CD4-positive, alpha-beta T cell treated with Interleukin-6 at 100 ng/mL for 8 hours (primary cell): ENCODE measurements around the gene TMEM45A.
"Not testable (repeated sequence)": the region's sequence is repeated elsewhere in the genome, so short reads cannot be mapped to it uniquely, and the experiment has no call there.

Experiments
- DNase-seq: peaks from one replicate; pipeline ENCODE4 v3.0.0-alpha.2; 2020; ENCODE audit warnings: mixed read lengths, low spot score

The TMEM45A gene

GRCh38 chr3:100575704-100576103 is 83.3 kb downstream of the TMEM45A start:
- DNase-seq = no peak

- no peak for DNase-seq
These were observed 85.1 kb downstream of the TMEM45A start for GRCh38 chr3:100577382-100578008.

- DNase-seq = no peak
These were observed 86.2 kb downstream of the TMEM45A start for GRCh38 chr3:100578646-100579045.

DNA sequence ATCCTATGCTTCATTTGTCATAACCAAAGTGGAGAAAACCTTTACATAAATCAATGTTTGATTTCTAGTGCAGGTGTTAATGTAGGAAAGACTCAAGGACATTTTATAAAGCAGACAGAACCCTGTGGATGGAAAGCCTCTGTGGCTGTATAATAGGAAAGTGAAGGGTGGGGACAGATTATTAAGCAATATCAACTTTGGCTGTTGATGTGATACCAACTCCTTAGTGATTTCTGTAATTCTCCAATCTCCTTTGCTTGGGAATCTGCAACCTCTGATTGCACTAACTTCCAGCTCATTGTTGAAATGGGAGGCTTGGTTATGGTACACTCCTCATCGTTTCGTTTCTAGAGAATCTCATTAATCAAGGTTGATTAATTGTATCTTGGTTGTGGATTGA is 87.7 kb downstream of the TMEM45A start:
- DNase-seq = no peak

DNA sequence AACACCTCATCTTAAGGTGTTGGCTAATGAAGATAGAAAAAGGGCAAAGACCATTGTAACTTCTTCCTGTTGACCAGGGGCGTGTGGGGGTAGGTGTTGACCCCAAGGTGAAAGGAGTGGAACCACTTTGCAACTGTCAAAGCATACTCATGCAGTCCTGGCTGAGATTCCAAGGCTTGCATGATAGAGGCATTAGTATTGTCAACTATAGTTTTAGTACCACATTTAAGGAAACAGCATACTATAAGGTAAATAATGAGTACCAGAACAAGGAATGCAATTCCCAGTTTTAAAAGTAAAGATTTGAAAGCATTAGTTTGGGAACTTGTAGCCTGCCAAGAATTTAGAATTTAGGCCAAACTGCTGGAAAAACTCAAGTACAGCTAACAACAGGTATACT is 89.2 kb downstream of the TMEM45A start:
- no peak for DNase-seq

GRCh38 chr3:100582157-100582556 is 89.7 kb downstream of the TMEM45A start:
- DNase-seq = not testable (repeated sequence)

DNA sequence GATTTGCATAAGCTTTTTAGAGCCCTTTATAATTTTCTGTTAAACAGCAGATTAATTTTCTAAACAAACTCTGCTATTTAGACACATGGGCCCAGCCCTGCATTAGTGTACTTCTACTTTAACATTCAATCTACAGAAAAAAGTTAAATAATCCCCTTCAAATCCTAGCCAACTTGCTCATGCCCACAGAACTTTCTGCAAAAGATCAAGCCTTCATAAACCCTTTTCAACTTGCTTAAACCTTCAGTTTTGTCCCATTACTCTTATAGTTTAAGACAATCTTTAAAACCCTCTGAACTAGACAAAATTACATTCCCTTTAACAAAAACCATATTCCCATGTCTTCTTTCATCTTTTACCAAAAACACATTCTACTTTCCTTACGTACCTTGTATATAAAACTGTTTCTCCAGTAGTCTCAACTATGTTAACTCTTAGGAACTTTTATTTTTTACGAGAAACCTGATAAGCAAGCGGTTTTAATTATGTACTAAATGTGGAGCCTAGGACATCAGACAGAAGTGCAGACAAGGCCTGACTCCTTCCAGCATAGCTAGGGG is 91.8 kb downstream of the TMEM45A start:
- no peak for DNase-seq

GRCh38 chr3:100586832-100587231 is 94.4 kb downstream of the TMEM45A start:
- no peak for DNase-seq

DNA sequence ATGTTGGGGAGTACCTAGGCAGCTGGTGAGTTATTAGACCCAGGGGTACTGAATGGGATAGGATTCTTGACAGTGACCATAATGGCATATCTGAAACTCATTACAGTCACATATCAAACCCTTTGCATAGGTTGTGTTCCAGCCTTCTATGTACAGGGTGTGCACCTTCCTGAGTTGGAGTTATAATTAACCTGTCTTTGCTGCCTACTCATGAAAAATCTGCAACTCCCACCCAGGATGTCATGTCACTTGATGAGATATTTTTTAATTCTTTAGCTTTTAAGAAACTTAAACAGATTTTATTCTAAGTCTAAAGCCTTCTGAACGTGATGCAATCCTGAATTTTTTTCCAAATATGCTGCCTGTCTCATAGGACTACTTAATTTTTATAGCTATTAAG is 95.8 kb downstream of the TMEM45A start:
- DNase-seq = no peak

DNA sequence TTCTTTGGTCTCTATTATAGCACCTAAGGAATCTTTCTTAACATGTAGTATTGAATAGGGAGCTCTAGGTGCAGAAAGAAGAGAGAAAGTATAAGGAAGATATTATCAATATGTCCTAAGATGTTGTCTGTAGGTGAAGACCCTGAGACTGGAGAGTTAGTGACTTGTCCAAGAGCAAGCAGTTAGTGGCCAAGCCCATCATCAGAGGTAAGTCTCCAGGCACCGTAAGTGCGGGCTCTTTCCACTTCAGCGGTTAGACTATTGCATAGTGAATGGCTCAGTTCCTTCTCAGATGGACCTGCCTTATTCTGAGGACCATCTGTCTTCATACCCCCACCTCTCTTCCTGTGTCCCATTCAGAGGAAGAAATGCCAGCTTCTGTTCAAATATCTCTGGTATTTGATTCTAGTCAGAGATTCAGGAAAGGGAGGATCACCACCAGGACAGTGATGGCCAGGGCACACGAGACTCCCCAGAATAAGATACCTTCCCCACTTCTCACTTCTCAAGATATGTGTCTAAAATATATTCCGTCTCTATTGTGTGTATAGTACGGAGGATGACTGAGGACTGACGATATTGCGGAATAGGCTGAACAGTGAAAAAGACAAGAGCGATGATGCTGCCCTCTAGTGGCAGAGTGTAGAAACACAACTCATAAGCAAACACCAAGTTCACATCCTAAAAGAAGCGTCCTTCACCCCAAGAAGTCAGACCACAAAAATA is 97.9 kb downstream of the TMEM45A start:
- peak; percentile 58 for DNase-seq

DNA sequence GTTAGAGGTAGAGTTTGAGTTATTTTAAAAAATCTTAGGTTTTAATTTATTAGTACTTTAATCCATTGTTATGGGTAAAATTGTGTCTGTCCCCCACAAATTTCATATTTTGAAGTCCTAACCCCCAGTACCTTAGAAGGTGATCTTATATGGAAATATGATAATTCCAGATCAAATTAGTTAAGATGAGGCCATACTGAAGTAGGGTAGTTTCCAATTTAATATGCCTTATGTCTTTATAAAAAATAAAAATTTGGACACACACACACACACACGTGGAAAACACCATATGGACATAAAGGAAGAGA is 98.4 kb downstream of the TMEM45A start:
- DNase-seq = no peak

- no peak for DNase-seq
These were observed 99.0 kb downstream of the TMEM45A start for GRCh38 chr3:100591411-100591810.

DNA sequence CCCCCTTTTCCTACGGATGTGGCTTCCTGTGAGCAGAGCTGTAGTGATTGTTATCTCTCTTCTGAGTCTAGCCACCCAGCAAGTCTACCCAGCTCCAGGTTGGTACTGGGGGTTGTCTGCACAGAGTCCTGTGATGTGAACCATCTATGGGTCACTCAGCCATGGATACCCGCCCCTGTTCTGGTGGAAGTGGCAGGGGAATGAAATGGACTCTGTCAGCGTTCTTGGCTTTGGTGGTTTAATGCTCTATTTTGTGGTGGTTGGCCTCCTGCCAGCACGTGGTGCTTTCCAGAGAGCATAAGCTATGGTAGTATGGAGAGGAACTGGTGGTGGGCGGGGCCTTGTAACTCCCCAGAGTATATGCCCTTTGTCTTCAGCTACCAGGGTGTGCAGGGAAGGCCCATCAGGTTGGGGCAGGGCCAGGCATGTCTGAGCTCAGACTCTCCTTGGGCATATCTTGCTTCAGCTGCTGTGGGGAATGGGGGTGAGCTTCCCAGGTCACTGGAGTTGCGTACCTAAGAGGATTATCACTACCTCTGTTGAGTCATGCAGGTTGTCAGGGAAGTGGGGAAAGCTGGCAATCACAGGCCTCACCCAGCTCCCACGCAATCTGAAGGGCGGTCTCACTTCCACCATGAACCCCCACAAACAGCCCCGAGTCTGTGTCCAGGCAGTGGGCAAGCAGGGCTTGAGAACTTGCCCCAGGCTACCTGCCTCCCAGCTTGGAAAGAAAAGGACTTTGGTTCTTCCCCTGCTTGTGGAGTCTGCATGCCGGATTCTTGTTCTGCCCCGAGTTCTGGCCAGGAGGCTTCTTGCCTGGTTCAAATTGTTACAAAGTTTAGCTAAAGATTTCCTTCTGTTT is 108.0 kb downstream of the TMEM45A start:
- DNase-seq = no peak

DNA sequence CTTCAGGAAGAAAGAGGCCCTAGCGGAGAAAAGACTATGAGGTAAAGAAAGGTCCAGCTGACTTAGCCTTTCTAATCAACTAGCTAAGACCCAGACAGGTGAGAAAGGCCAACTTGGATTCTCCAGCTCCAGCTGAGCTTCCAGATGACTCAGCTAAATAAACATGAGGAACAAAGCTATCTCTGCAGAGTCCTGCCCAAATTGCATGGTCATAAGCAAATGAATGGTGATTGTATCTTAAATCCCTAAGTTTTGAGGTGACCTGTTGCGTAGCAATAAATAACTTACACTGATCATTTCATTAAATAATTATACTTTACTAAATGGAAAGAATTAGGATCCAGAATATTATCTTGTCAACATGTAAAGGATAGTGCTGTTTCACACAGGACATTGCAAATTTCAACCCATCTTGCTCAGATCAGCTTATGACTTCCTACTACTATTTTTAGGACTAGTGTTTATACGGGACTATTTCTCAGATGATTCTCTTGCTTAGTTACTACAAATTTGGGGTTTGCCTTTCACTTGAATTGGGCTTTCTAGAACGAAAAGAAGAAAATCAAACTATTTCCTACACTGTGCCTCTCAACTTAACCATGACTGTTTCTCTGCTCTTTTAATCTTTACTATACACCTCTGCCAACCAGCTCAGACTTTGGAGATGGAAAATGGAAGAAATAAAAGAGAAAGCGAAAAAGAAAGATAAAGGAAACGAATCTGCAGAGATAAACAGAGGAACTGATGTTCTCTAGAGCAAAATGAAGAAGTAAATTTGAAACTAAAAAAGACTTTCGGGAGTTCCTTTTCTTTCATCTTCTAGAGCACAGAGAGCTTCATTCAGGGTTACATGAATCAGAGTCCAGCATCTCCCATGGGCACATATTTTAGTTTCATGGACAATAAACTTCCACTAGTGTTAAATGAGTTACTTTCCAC is 110.4 kb downstream of the TMEM45A start:
- no peak for DNase-seq

- no peak for DNase-seq
These were observed 111.0 kb downstream of the TMEM45A start for GRCh38 chr3:100603469-100603868.

DNA sequence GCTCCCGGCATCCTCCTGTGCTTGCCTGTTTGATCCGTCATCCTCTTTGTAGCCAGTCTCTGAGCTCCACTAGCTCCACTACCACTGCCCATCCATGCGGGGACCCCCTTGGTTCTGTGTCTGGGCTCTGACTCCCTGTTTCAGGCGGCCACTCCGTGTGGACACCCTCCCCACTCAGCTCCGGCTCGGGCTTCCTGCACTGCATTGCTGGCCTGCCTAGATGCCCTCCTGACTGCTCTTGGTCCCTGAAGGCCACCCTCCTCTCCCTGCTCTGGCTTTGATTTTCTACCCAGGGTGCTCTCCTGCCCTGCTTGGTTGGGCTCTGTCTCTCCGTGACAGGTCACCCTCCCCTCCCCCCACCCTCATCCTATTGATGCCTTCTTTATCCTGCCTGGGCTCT is 112.9 kb downstream of the TMEM45A start:
- no peak for DNase-seq

DNA sequence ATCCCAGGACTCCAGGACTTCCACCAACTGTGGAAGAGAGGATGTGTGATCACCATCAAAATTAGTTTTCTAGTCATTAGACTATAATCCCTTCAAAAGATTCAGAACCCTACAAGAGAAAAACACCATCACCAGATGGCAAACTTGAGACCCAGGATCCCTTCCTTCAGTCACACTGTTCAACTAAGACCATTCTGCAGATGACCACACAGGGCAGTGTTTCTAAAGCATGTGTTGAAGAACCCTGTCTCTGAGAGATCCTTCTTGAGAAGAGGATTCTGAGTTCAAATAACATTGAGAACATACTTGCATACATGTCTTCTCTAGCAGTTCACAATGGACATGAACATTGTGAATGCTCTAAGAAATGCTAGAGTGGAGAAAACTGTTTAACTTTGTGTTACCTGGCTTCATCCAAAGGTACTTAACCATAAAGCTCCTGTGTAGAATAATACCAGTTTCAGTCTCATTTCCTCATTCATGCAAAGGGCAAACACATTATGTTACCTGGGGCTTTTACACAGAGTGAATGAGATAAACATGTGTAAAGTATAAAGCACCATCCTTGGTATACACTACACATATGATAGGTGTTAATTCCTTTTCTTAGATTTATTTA is 114.6 kb downstream of the TMEM45A start:
- no peak for DNase-seq

DNA sequence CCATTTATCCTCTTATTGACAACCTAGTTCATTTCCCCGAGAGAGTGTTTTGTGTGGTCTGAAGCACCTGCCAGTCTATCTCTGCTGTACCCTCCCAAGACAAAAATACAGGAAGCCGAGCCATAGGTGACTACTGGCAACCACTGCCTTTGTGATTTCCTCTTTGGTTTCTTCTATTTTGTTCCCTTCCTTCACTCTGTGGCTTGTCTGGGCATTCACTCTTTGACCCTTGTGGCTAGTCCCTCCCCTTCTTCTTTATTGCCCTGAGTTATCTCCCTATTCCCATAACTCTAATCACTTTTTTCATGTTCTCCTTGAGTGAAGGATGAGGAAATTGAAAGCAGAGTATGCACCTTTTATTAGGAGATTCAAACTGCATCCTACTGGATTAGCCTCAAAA is 116.9 kb downstream of the TMEM45A start, which contains the start of gene ADGRG7:
TSS of gene ADGRG7 (plus strand) at position 297 of the 400 bp plus-strand sequence. CDS start 256 bp downstream, outside the sequence.
- DNase-seq = no peak

DNA sequence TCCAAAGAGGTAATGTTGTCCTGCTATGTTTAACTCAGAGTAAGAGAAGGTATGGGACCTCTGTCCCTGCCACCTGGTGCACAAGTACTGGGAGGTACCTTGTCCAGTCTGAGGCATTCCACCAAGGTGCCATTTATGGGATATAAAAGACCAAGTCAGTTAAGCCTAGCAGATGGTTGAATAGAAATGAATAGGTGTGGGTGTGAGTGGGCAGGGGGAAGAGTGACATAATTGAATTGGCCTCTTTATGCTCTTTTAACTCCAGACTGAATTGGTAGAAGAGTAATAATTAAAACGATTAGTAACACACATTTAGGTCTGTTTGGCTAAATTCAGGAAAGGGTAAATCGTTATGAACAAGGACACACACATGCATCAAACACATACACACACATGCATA is 117.5 kb downstream of the TMEM45A start:
- DNase-seq = no peak

GRCh38 chr3:100611221-100611620 is 118.8 kb downstream of the TMEM45A start:
- DNase-seq = no peak
